Hematopoietic multipotent progenitor cell treated with erythropoietin and hydrocortisone succinate and interleukin-3 and kit ligand, for 17 days (in vitro differentiated cells): Measurements from ENCODE around the gene PCBP1.
"Not testable (repeated sequence)": the region's sequence is repeated elsewhere in the genome, so short reads cannot be mapped to it uniquely, and the experiment has no call there.

Experiments
- DNase-seq: peaks from one replicate; pipeline ENCODE4 v3.0.0-alpha.2; 2015; ENCODE audit warnings: low spot score

The PCBP1 gene

GRCh38 chr2:70098032-70098431, 10.8 kb downstream of the PCBP1 start:
- no peak for DNase-seq

GRCh38 chr2:70099270-70099669, 12.0 kb downstream of the PCBP1 start:
- no peak for DNase-seq

- no peak for DNase-seq
These were observed 13.9 kb downstream of the PCBP1 start for GRCh38 chr2:70101174-70101573.

GRCh38 chr2:70101686-70102085, 14.4 kb downstream of the PCBP1 start:
- DNase-seq, result not testable (repeated sequence)

GRCh38 chr2:70102323-70102905, 15.1 kb downstream of the PCBP1 start:
- not testable (repeated sequence) for DNase-seq

- no peak for DNase-seq
These were observed 16.3 kb downstream of the PCBP1 start for GRCh38 chr2:70103531-70104061.

- no peak for DNase-seq
These were observed 17.2 kb downstream of the PCBP1 start for GRCh38 chr2:70104231-70105111.

- not testable (repeated sequence) for DNase-seq
These were observed 18.9 kb downstream of the PCBP1 start for GRCh38 chr2:70106138-70106537.

- not testable (repeated sequence) for DNase-seq
These were observed 23.1 kb downstream of the PCBP1 start for GRCh38 chr2:70110397-70110796.

GRCh38 chr2:70111752-70112591, 24.7 kb downstream of the PCBP1 start:
- no peak for DNase-seq

- DNase-seq, result no peak
These were observed 26.2 kb downstream of the PCBP1 start for GRCh38 chr2:70113359-70114070.

GRCh38 chr2:70115646-70116442, 28.6 kb downstream of the PCBP1 start:
- no peak for DNase-seq

- no peak for DNase-seq
These were observed 29.8 kb downstream of the PCBP1 start for GRCh38 chr2:70116936-70117552.

GRCh38 chr2:70118798-70119454, 31.6 kb downstream of the PCBP1 start:
- no peak for DNase-seq

- DNase-seq, result no peak
These were observed 34.5 kb downstream of the PCBP1 start for GRCh38 chr2:70121627-70122372.

GRCh38 chr2:70122470-70122869, 35.2 kb downstream of the PCBP1 start:
- no peak for DNase-seq

GRCh38 chr2:70123051-70123828, 36.0 kb downstream of the PCBP1 start:
- no peak for DNase-seq

- DNase-seq, result no peak
These were observed 36.5 kb downstream of the PCBP1 start for GRCh38 chr2:70123829-70124116.
